BJ (cell line): ENCODE results near the gene CDC42BPB. TPM values are rescaled to one million over a fixed set of nuclear protein-coding genes. Genes with fewer than 3 reads are reported as not detected.

ENCODE experiments used
- CTCF ChIA-PET: fragments of 350-600 bp; formaldehyde crosslinking; extraction: SDS; loops from one replicate; lab custom pipeline; 2021; ENCODE audit warnings: antibody characterized with exemption, inconsistent platforms; lab: Yijun Ruan, JAX
- POLR2A ChIA-PET: fragments of 300-600 bp; sonication (Branson Sonifier 250); formaldehyde crosslinking; extraction: SDS; loops from one replicate; lab custom pipeline; 2021; ENCODE audit warnings: antibody characterized with exemption; lab: Charles Lee
- DNase-seq: peaks from one replicate; pipeline ENCODE4 v3.0.0-alpha.2; 2011; ENCODE audit warnings: low read depth
- H3K27me3 ChIP-seq: 2 replicates; pipeline ENCODE4 v1.6.0; 2011; ENCODE audit warnings: low read length; ENCODE audit not compliant: control insufficient read depth, insufficient read depth
- H3K36me3 ChIP-seq: 2 replicates; pipeline ENCODE4 v1.5.1; 2011; ENCODE audit warnings: low read length; ENCODE audit not compliant: control insufficient read depth, insufficient read depth
- H3K4me3 ChIP-seq: 2 replicates; pipeline ENCODE4 v1.5.1; 2011; ENCODE audit warnings: low read depth, mild to moderate bottlenecking, control low read depth, low read length
- polyA plus RNA-seq: library from polyadenylated mRNA; depleted of rRNA; stranded (reverse); fragments of >200 nt; gene quantifications from 2 replicates; pipeline ENCODE4 v1.2.3, GENCODE V29; 2011
- TF ChIP-seq, protein P1 (sequence below): IDR thresholded peaks from 2 replicates; pipeline ENCODE4 v1.5.1; 2011; ENCODE audit warnings: low read depth, mild to moderate bottlenecking, control low read depth, inconsistent platforms, low read length, moderate library complexity; ENCODE audit not compliant: insufficient read depth

Gene CDC42BPB
- polyA plus RNA-seq, 1 experiment, result 66.5 TPM

DNA sequence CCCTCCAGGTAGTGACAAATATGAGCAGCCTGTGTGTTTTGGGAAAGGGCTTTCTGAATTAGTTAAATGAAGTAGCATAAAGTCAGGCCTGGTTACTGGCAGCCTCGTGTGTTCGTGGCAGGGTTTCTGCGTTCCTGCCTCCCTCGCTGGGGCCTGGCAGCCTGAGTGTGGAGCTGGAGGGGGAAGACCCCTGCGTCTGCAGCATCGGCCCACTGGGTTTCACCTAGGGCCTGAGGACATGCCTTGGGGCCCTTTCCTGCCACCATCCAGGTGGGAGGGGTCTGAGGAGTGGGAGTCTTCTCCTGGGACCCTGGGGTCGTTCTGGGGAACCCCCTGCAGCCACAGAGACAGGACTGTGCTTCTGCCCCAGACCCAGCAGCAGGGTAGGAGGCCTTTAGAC lies 155.3 kb downstream of the CDC42BPB start:
- ChIA-PET POLR2A (no interaction called here), CTCF (no interaction called here)
- H3K36me3 ChIP-seq, result peaks cover 15% of the 10 kb centered on the region
- DNase-seq, result no peak
- H3K27me3 ChIP-seq, result no peaks in the 10 kb centered on the region
- H3K4me3 ChIP-seq, result no peak overlapping the region
- TF ChIP-seq, protein P1, sequence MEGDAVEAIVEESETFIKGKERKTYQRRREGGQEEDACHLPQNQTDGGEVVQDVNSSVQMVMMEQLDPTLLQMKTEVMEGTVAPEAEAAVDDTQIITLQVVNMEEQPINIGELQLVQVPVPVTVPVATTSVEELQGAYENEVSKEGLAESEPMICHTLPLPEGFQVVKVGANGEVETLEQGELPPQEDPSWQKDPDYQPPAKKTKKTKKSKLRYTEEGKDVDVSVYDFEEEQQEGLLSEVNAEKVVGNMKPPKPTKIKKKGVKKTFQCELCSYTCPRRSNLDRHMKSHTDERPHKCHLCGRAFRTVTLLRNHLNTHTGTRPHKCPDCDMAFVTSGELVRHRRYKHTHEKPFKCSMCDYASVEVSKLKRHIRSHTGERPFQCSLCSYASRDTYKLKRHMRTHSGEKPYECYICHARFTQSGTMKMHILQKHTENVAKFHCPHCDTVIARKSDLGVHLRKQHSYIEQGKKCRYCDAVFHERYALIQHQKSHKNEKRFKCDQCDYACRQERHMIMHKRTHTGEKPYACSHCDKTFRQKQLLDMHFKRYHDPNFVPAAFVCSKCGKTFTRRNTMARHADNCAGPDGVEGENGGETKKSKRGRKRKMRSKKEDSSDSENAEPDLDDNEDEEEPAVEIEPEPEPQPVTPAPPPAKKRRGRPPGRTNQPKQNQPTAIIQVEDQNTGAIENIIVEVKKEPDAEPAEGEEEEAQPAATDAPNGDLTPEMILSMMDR, result no peak

DNA sequence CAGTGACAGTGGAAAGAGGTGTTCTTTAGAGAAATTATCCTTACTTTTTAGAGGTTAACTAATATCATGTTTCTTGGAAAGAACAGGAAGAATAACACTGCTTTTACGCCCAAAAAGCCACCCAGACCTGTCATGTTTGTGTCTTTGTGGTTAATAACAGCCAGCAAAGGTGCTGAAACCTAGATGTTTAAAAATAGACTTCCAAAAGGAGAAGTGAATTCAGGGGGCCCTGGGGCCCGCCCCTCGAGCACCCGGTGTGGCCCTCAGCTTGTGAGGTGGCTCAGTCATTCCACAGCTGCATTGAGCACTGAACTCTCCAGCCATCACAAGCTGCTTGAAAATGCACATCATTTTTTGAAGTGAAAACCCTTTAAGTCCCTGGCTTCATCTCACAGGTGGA lies 155.7 kb downstream of the CDC42BPB start:
- TF ChIP-seq, protein P1, result no peak
- no peak for DNase-seq
- ChIA-PET CTCF (no interaction called here), POLR2A (no interaction called here)
- no peaks in the 10 kb centered on the region for H3K27me3 ChIP-seq
- peaks cover 15% of the 10 kb centered on the region for H3K36me3 ChIP-seq
- H3K4me3 ChIP-seq, result no peak overlapping the region

DNA sequence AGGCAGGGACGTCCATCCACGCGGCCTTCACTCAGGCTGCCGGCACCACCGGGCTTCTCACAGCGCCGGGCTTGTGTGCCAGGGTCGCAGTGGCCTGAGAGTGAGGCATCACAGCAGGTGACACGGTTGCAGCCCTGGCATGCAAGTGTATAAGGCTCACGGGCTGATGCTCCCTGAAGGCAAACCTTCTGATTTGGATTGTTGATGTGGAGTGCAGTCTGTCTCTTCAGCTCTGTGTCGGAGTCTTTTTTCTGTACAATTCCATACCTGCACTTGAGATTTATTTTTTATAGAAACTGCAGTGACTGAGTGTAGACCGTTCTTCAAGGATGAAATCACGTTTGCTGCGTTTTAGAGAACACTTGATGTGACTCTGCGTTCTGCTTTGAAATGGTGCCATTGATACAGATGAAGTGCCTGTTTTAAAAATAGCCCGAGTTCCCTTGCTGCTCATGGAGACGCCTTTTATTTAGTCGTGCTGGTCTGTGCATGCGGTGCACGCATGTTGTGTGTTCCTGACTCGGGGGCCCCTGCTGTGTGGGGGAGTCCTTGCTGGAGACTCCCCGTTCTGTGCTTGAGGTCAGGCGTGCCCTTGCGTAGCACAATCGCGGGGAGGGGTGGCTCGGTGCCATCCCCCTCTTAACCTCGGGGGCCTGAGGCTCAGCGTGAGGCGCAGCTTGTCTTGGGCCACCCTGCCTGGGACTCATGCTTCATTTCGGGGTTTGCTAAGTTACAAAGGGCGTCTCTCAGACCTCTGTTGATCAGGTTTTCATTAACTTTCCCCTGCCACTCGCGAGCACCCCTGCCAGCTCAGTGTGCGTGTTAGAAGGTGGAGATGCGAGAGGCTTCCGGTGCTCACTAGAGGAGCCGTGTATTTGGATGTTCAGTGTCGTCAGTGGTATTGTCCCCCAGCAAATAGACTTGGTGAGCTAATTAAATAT lies 156.4 kb downstream of the CDC42BPB start:
- peaks cover 15% of the 10 kb centered on the region for H3K36me3 ChIP-seq
- CTCF ChIA-PET, result no interaction called here
- TF ChIP-seq, protein P1, result no peak
- POLR2A ChIA-PET, result no interaction called here
- H3K4me3 ChIP-seq, result no peak overlapping the region
- H3K27me3 ChIP-seq, result no peaks in the 10 kb centered on the region
- DNase-seq, result no peak

DNA sequence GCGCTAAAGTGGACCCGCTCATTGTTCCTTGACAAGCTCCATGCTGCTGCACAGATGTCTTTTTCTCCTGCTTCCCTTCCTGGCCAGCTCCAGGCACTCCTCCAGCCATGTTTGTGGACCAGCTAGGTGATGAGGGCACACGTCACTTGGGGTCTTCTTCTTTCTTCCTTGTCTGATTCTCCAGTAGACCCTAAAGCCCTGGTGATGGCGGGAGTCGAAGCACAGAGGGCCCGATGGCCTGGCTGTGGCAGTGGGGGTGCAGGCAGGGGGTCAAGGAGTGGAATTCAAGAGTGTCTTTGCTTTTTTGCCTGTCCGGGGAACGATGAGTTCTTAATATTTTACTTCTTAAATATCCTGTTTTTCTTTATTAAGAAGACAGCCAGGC lies 157.8 kb downstream of the CDC42BPB start:
- no peak overlapping the region for H3K4me3 ChIP-seq
- ChIA-PET CTCF (no interaction called here), POLR2A (no interaction called here)
- TF ChIP-seq, protein P1, result no peak
- no peak for DNase-seq
- H3K36me3 ChIP-seq, result peaks cover 13% of the 10 kb centered on the region
- no peaks in the 10 kb centered on the region for H3K27me3 ChIP-seq

DNA sequence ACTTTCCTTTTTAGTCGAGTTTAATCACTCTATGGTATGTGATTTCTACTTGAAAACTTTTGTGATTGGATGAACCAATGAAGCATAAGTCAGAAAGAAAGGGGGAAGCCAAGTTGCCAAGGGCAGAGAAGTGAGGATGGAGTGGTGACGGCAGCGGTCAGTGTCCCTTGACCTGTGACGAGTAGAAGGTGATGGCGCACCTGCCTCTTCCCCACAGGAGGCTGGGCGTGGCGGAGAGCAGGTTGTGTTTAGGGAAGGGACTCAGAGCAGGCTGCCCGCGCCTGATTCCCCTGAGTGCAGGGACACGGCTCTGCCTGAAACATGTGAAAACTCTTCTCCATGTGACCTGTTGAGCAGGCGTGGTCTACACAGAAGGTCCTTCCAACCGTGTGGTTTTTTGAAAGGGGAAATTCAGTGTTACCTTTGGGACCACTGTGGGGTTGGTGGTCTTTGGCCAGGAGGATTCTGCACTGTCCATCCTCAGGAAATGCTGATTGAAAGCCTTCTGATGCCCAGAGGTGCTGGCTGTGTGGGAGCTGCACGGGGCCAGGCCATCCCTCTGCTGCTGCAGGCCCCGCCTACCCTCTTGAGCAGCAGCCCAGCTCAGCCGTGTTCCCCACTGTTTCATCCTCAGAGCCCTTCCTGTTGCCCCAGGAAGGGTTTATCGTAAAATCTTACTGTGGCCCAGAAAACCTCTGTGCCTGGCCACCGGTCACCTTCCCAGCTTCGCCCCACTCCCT lies 158.4 kb downstream of the CDC42BPB start:
- DNase-seq, result no peak
- POLR2A ChIA-PET, result no interaction called here
- Histone ChIP-seq H3K36me3 (peaks cover 12% of the 10 kb centered on the region), H3K4me3 (no peak overlapping the region), H3K27me3 (no peaks in the 10 kb centered on the region)
- TF ChIP-seq, protein P1, result no peak
- CTCF ChIA-PET, result no interaction called here
